ENCODE data around the gene MDGA2.

DNA sequence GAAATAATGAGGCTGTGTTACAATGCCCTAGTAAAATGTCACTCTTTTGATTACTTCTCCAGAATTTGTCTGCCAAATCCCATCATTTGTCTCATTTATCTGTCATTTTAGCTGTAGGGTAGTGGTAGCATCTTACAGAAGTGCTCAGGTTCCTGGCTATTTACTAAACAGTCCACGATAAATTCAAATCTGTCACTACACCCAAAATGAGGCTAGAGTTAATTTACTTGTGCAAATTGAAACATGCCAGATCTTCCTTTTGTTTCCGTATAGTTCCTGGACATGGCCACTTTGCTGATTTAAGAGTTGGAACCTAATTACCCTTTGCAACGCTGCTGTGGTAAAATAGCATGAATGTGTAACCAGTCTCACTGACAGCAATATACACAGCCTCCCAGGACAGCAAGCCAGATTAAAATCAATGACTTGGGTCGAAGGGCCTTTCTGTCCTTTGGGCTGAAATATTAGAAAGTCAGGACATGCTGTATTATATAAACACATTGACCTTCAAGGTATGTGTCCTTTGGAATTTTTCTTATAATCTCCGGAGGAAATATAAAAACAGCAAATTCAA is 485.4 kb downstream of the MDGA2 start:
- TF ChIP-seq, protein P1, sequence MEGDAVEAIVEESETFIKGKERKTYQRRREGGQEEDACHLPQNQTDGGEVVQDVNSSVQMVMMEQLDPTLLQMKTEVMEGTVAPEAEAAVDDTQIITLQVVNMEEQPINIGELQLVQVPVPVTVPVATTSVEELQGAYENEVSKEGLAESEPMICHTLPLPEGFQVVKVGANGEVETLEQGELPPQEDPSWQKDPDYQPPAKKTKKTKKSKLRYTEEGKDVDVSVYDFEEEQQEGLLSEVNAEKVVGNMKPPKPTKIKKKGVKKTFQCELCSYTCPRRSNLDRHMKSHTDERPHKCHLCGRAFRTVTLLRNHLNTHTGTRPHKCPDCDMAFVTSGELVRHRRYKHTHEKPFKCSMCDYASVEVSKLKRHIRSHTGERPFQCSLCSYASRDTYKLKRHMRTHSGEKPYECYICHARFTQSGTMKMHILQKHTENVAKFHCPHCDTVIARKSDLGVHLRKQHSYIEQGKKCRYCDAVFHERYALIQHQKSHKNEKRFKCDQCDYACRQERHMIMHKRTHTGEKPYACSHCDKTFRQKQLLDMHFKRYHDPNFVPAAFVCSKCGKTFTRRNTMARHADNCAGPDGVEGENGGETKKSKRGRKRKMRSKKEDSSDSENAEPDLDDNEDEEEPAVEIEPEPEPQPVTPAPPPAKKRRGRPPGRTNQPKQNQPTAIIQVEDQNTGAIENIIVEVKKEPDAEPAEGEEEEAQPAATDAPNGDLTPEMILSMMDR (conservative IDR thresholded peaks at IDR 0.05 in 1 of 2, IDR thresholded peaks at IDR 0.05 in 1 of 2; ENCODE audit: low read depth in 1 of 2, low read length in 2 of 2): no peak
- TF ChIP-seq EZH2 (IDR thresholded peaks at IDR 0.05; ENCODE audit: low read length, missing control alignments): no peak
